CD4-positive, alpha-beta T cell treated with Interferon gamma for 1 hour (primary cell): ENCODE measurements around the gene HOXA3.

Experiments used
- DNase-seq: peaks from one replicate; pipeline ENCODE4 v3.0.0-alpha.2; 2020

HOXA3 gene

DNA sequence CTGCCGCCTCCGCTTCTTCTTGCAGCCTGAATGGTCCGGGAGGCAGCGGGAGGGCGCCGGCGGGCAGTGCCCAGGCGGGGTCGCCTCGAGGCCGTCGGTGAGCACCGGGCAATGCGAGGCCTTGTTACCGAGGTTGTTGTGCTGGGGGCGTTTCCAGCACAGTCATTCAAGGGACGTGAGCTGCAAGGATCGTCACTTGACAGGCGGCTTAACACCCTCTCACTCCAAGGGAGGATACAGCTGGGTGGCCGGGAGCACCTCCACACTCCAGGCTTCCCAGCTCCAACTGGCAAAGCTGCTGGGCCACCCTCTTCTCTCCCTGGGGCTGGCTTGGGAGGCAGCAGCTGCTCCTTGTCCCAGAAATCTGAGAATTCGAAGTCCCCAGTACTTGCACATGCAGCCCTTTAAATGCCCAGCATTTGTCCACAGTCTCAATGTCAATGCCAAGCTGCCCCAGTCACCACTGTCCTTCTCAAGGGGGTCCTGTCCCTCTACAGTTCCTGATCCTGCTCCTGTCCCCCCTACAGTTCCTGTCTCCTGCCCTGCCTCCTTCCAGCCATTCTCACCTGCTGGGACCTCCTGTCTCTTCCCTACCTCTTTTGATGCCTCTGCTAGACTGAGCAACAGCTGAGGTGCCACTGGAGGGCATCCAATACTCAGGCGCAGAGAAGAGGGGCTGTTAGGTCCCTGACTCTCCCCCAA, 37.1 kb upstream of the HOXA3 start:
- DNase-seq: no peak

DNA sequence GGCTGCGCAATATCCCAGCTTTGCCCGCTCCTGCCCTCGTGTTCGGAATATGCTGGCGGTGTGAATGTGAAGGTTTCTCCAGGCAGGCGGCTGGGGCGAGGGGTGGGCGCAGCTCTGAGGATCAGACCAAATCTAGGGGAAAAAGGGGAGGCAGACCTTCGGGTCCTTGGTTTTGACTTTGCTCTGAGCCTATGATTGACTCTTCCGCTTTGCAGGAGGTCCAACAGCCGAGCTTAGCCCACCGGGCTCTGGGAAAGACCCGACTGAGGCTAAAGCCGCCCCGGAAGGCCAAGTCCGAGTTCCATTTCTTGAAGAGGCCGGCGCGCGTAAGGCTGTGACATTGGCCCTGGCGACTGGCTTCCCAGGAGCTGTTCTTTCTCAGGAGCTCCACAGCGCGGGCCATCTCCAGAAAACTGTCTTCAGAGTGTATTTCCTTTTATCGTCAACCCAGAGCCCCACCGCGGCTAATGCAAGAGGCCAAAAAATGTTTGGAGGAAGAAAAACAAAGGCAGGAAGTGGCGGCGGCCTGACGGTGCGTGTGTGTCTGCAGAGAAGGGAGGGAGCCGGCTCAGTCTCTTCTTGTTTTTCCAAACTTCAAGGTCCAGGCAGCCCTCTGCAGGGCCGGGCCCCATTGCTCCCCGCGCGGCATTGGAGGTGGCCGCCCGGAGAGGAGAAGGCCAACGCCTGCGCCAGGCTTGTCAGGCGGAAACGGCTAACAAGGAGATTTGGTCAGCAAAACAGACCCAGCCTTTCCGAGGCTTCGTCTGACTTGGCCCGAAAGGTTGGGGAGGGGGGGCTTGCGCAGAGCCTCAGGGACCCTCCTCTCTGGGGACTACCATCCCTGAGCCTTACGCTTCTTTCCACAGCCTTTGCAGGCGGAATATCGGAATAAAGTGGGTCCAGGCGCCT, 36.3 kb upstream of the HOXA3 start:
- peak; percentile 49 for DNase-seq

DNA sequence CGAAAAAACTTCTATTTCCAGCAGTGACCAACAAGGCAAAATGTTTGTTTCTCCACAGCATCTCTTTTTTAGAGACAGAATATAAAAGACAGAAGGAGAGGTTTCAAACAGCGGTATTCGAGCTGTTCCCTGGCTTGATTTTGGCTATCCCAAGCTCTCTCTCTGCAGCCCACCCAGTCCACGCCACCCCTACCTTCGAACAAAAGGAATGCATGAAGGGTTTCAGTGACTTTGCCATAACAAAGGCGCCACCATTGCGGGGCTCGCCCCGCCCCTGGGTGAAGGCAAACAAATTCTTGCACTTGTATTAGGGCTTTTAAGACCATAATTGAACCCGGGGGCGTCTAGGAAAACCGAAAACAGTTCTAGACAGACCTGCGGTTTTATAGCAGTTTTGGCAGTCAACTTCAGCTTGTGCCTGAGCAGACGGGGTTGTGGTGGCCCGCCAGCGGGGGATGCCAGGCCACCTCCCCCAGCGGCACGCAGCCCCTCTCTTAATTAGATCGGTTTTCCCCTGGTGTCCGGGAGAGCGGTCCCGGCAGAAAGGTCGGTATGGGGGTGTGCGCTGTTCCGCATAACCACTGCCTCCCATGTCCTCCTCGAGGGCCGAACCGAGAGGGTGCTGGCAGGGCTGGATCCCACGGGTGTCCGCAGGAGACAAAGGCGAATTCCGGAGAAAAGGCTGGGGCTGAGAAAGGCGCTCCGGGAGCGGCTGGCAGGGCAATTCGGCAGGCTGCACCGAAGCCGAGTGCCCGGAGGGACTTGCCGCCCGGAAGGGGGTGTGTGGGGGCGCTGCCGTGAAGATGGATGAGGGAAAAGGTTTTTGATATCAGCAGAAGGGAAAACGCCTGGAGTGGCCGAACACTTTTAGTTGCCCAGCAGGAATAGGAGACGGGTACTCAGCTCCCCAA, 35.3 kb upstream of the HOXA3 start:
- no peak for DNase-seq

DNA sequence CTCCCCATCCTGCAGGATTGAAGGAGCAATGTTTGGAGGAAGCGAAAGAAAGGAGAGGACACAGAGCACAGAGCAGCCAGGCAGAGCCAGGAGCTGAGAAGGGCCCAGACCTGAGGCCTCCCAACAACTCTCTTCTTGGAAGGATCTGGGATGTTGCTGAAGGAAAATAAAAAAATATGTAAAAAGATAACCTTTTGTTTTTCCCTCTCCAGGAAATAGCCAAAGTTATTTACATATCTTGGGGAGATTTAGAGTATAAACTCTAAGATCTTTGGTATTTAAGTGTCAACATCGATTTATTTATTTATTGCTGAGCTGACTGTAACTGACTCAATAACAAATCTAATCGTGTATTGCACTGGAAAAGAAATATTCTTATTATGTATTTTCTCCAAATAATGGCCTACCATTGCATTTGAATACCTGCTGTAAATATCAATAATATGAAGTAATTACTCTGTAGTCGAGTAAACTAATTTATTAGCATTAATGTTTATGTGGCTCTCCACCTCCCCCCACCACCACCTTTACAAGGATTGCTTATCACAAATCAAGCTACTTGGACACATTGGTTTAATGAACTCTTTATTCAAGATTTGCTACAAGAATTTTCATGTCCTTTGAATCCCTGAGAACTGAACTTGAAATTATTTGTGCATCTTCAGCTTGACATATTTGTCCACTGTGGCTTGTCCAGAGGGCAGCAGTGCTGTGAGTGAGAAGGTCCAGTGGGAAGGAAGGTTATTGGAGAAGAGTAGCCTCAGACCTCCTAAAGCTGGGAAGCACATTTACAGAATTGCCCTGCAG, 34.5 kb upstream of the HOXA3 start:
- DNase-seq: no peak

DNA sequence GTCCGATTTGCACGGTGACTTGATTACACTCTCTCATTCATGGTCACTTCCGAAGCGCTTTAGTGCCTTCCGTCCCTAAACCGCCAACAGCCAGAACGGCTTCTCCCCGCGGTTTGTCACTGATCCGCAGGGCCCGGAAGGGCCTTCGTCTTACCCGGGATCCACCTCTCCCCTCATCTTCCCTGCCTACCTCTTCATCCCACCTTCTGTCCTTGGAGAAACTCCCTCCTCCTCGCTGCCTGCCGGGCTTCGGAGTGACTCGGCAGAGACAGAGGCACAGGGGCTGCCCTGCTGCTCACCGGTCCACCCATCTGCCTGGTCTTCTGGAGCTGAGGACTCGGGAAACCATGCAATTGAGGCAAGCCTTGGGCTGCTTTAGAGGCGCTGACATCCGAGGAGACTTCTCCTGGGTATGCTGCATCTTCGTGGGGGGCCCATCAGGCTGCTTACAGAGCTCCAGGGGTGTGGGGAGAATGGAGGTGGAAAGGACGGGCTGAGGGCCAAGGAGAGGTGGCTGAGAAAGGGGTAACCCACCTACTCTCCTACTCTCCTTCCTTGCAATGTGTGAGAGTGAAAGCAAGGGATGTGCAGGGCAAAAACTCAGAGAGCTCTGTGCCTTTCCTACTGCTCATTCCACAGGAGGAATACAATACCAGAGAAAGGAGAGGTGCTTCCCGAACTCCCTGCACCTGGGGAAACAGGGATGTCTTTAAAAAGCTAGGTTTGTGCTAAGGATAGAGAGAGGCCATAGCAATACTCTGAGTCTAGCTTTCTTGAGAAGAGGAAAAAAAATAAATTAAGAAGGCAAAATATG, 33.7 kb upstream of the HOXA3 start:
- DNase-seq: no peak

DNA sequence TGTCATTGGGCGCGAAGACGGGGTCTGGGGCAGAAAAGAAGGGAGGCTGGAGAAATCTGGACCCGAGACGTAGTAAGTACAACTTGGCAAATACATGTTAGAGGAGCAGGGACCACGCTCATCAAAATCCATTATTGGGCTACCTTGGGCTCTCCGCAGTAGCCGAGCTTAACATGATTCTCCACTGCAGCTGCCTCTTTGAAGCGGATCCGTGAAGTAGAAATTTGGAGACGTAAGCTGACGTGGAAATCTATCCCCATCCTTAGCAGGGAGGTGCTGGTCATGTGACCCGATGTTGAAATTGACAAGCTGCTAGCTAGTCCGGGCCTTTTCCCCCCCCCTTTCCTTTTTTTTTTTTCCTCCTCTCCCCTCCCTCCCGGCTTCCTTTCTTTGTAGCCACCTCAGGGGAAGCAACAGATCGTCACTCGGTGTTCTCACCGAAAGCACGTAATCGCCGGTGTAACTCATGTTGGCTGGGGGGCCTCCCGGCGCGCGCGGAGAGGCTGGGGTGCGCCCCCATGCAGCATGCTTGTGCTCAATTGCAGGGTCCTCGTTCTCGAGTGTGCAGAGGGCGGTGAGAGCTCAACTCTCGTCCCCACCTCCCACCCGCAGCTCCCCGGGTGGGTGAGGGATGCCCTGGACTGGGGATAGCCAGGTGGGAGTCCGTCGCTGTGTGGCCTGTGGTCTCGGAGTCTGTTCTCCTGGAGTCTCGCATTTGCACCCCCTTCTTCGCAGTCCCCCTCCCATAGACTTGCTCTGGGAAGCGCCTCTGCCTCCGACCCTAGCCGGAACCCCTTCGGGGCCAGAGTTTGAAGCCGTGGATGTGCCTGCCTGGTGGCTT, 32.9 kb upstream of the HOXA3 start, which contains the start of gene HOXA11:
TSS of gene HOXA11 (minus strand) at position 220 of the 841 bp plus-strand sequence. CDS start at position 132, 88 bp downstream.
- DNase-seq: no peak

DNA sequence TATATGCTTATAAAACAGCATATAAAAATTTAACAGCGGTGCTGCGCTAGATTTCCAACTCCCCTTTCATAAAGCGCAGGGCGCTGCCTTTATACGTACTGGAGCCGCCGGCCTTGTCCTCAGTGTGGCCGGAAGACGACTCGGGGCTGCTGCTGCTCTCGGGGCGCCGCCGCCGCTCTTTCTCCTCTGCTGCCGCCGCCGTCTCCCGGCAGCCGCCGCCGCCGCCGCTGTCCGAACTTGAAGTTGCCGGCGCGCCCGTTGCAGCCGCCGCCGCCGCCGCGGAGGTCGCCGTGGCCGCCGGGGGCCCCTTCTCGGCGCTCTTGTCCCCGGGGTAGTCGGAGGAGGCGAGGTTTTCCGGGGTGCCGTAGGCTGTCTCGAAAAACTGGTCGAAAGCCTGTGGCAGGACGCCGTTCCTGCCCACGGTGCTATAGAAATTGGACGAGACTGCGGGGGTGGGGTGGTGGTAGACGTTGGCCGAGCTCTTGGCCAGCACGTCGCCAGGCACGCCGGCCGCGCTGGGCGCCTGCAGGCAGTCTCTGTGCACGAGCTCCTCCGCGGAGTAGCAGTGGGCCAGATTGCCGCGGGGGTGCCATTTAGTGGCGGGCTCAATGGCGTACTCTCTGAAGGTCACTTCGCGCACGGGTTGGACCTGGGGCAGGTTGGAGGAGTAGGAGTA, 32.1 kb upstream of the HOXA3 start:
- DNase-seq: no peak

DNA sequence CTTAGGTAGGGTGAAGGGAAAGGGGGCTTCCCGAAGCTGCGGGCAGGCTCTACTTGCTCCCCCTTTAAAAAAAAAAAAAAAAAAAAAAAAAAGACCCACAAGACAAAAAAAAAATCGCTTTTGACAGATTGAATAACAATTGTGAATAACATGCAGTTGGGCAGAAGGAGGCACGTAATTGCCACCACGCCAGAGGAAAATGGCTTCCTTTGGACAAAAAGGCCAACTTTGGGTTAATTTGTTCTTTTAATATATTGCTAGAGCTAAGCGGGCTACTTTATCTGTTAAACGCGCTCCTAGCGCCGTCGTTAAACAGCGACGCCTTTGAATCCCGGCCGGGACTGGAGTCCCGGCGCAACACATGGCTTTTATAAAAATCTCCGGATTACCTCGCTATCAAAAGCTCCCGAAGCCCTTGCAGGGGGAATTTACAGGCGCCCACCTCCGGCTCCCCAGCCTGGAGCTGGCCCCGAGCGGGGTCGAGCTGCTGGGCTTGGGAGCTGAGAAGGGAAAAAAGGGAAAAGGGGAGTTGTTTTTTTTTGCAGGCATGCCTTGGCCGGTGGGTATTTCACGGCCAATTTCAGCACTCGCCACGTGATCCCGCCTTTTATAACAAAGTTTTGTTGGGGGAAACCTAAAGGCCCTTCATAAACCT, 31.4 kb upstream of the HOXA3 start:
- no peak for DNase-seq

DNA sequence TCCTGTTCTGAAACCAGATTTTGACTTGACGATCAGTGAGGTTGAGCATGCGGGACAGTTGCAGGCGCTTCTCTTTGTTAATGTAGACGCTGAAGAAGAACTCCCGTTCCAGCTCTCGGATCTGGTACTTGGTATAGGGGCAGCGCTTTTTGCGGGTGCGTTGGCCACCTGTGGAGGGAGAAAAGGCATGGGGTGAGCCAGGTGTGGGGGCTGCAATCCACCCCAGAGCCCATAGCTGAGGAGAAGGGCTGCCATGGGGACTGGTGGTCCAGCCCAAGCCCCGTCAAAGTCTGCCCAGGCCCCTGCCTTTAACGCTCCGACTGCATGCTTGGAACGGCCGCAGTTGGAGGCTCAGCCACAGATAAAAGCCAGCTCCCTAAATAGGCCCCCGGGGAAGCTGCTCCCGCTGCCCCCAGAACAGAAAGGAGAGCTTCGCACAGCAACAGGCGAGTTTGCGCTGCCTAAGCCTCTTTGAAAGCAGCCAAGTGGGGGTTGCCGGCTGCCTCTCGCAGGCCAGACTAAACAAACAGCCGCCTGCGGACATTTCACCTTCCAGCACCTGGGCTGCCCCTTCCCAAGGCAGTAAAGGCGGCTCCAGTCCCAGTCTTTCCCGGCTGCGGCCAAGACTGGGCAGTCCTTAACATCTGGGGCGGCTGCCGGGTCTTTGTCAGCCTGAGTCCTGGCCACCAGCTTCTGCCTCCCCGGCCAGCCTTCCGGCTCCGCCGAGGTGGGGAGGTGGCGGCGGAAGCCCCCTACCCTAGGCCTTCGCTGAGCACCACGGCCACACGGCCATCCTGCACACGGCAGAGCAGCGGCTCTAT, 30.7 kb upstream of the HOXA3 start:
- DNase-seq: no peak

DNA sequence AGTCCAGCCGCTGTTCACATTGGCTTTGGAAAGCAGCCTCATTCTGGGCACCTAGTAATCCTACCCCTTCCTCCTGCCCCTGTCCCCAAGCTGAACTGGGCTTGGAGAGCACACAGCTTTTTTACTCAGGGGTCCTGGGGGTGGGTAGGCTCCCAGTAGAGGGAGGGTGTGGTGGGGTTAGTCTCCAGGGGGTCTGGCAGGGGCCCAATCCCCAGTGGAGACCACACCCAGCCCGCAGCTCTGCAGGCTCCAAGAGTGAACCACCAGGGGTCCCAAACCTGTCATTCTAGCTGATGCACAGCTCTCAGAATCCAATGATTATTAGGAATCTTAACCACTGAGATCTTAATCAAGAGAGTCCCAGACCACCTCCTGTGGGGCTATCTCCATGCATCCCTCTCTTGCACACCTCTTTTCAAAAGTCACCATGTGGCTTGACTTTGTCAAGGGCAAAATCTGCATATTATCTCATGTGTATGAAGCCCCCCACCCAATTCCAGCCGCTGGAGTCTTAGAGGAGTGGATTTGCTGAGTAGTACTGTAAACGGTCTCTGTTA, 30.0 kb upstream of the HOXA3 start:
- DNase-seq: no peak

DNA sequence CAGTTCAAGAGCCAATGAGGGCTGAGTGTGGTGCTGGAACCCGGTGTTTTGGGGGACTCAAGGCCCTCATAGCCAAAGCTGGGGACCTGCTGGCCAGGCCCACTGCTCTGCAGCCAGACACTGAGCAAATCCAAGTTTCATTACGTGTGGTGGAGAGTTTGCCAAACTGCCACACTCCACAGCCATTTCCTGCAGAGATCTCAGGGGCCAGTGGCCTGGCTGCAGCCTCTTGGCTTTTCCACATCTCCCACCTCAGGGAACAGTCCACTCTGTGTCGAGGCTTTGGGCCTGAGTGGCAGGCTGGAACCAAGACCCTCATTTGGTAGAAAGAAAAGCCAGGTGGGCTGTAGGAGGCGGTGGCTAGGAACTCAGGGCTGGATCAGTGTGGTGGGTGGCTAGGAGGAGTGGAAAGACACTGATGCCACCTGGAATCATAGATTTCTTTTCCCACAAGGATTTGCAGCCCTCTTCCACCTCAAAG, 29.5 kb upstream of the HOXA3 start:
- no peak for DNase-seq

DNA sequence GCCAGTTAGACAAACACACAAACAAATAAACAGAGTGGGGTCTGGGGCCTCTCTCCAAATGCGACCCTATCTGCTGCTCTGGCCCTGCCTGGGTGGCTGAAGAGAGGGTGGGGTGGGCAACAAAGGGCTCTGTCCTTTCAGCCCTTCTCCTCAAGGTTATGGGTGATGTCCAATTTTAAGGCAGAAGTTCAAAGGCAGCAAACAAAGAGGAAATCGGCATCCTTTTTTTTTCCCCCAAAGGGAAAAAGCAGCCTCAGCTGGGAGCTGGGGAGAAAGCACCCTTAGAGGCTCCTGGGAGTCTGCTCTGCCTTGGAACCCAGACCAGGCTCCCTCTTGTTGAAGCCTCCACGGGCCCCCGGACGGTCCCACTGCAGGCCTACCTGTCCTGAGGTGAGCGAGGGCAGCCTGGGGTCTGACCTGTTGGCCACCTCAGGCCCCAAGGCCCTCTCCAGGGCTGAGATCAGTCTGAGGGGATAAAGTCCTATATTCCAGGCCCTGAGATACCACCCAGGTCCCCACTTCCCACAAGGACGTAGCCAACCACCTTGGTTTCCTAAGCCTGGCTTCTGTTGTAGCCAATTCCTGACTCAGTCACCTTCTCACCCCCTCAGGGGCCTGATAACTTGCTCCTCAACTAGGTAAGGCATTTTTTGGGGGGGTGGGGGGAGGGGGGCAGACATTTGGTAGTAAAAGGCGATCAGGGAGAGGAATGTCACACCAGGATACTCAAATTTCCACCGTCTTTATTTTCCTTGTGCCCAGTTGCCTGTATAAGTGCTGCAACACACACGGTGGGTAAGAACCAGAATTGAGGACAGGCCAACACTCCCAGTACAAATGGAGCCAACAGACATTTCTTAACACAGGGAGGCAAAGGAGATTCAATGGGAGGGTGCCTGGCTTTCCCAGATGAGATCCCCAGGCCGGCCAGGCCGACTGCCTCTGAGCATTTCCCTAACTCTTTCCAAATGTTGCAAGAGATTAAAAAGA, 28.3 kb upstream of the HOXA3 start:
- DNase-seq: no peak

DNA sequence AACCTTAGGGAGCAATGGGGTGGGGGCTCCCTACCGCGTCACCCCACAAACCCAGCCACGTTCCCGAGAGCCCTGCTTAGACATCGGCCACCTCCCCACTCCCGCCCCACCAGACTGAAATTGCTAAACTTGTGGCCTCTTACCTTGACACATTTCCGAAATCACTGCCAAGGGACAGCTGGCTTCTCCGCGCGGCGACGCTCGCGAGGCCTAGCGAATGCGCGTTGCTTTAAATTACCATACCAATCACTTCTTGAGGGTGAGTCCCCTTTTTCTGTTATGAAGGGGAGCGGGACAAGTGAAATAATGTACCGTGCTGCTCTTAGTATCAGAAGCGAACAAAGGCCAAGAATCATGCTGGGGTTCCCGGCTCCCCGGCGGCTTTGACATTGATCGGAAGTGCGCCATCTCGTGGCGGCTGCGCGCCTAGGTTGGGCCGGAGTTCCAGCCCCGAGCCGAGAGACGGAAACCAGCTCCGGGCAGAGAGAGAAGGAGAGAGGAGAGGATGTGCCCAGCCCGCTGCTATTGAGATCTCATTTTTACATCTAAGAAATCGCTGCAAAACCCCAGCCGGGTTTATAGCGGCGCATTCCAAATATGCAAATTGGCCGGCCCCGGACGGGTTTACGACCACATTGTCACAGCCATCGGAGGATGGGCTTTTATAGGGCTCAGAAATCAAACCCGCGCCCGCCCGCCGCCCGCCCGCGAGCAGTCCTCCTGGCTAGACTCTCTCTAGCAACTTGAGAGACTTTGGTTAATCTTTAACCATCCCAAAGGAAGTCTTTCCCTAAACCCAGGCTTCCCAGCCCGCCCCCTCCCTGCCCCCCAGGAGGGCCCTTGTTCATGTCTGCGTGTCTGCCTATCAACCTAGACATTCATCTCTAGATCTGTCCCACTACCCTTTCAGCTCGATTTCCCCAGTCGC, 27.4 kb upstream of the HOXA3 start:
- peak; percentile 57 for DNase-seq

DNA sequence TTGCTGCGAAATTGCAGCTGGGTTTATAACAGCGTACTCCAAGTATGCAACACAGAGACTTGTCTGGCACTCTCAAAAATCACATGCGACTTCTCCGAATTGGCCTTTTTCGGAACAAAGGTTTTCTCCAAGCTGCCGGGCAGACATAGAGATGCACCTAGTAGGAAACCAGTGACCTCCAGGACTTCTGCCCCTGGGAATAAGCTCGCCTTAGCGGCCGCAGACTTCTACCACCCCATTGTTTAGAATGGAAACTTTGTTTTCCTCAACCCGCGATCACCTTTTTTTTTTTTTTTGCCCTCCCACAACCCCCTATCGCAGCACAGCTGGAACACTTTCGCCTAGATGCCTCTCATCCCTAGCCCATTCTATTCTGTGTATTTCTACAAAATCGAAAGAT, 26.6 kb upstream of the HOXA3 start:
- DNase-seq: no peak

DNA sequence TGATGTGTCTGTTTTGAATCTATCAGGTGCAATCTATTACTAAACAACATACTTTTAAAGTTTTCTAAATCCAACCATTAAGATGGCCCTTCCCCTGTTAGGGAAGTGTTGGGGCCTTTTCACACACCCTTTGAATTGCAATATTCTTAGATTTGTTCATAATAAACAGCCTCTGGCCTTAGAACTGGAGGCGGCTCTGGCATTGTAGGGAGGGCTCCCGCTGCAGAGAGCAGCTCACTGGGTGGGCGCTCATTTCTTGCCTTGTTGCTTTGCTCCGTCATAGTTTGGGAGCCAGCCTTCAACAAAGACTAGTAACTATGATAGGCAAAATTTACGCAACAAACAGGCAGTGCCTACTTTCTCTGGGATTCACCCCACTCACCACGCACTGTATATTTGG, 26.0 kb upstream of the HOXA3 start:
- no peak for DNase-seq
